Karpas-422 (cell line): ENCODE results near the gene LIPM. TPM values are rescaled to one million over a fixed set of nuclear protein-coding genes. Genes with fewer than 3 reads are reported as not detected.
A peak's percentile ranks its signal among the peaks of the same experiment; 100 is the strongest.

ENCODE experiments used
- DNase-seq: peaks from one replicate; pipeline ENCODE4 v3.0.0-alpha.2; 2015
- H2AFZ ChIP-seq: fragments of 200-600 bp; sonication (generic); 2 replicates; pipeline ENCODE4 v1.6.1; 2014; ENCODE audit warnings: antibody characterized with exemption, low read length, mixed read lengths
- H3K27ac ChIP-seq: fragments of 200-600 bp; sonication (generic); 2 replicates; pipeline ENCODE4 v1.5.1; 2014; ENCODE audit warnings: mild to moderate bottlenecking, low read length, moderate library complexity
- H3K27me3 ChIP-seq: fragments of 200-600 bp; sonication (generic); 2 replicates; pipeline ENCODE4 v1.6.1; 2014; ENCODE audit warnings: low read length, mixed read lengths
- H3K36me3 ChIP-seq: fragments of 200-600 bp; sonication (generic); 2 replicates; pipeline ENCODE4 v1.6.1; 2014; ENCODE audit warnings: low read length, mixed read lengths; ENCODE audit not compliant: insufficient read depth
- H3K4me1 ChIP-seq: fragments of 200-600 bp; sonication (generic); 2 replicates; pipeline ENCODE4 v1.6.1; 2014; ENCODE audit warnings: mild to moderate bottlenecking, low read length, mixed read lengths
- H3K4me2 ChIP-seq: fragments of 200-600 bp; sonication (generic); 2 replicates; pipeline ENCODE4 v1.6.1; 2014; ENCODE audit warnings: low read length, low read depth, mild to moderate bottlenecking; ENCODE audit not compliant: poor library complexity, severe bottlenecking
- H3K4me3 ChIP-seq: fragments of 200-600 bp; sonication (generic); 2 replicates; pipeline ENCODE4 v1.5.1; 2014; ENCODE audit warnings: mild to moderate bottlenecking, antibody characterized with exemption, low read length, mixed read lengths
- H3K79me2 ChIP-seq: fragments of 200-600 bp; sonication (generic); 2 replicates; pipeline ENCODE4 v1.6.1; 2014; ENCODE audit warnings: mild to moderate bottlenecking, low read length, mixed read lengths
- H3K9ac ChIP-seq: fragments of 200-600 bp; sonication (generic); 2 replicates; pipeline ENCODE4 v1.6.0; 2014; ENCODE audit warnings: low read length
- H3K9me2 ChIP-seq: fragments of 200-600 bp; sonication (generic), shearing (Covaris generic); replicated peaks from 2 replicates; pipeline ENCODE4 v1.6.0; 2014; ENCODE audit warnings: mild to moderate bottlenecking, low read length, moderate library complexity; ENCODE audit not compliant: insufficient read depth
- H3K9me3 ChIP-seq: fragments of 300-700, 200-600 bp; sonication (generic); 2 replicates; pipeline ENCODE4 v1.6.1; 2014; ENCODE audit warnings: low read length, mixed read lengths
- H4K20me1 ChIP-seq: fragments of 200-600 bp; sonication (generic); 2 replicates; pipeline ENCODE4 v1.6.1; 2014; ENCODE audit warnings: mild to moderate bottlenecking, antibody characterized with exemption, low read length, low read depth; ENCODE audit not compliant: insufficient read depth
- total RNA-seq: library from RNA; depleted of rRNA; stranded (reverse); fragments of >200 nt; shearing (Covaris generic); gene quantifications from 2 replicates; pipeline ENCODE4 v1.2.3, GENCODE V29; 2014; ENCODE audit warnings: low replicate concordance

LIPM gene
- total RNA-seq, 1 experiment from 2014 or later, result not detected

DNA sequence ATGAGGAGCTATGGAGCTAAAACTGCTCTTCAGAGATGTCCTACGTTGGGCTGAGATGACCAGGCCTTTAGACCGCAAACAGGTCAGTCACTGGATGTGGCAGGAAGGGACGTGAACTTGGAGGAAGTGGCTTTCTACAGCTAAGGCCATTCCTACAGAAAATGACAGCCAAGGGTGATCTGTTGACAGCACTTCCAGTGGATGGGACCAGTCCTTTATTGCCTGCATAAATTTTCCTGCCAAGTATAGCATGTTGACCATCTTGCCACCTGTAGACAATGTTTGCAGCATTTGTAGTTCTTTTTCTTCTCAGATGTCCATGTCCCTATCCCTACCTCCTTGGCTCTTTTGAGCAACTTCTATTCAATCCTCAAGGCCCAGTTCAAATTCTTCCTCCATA, 3.4 kb downstream of the LIPM start:
- H3K4me1 ChIP-seq, result no peaks in the 10 kb centered on the region
- DNase-seq, result no peak

DNA sequence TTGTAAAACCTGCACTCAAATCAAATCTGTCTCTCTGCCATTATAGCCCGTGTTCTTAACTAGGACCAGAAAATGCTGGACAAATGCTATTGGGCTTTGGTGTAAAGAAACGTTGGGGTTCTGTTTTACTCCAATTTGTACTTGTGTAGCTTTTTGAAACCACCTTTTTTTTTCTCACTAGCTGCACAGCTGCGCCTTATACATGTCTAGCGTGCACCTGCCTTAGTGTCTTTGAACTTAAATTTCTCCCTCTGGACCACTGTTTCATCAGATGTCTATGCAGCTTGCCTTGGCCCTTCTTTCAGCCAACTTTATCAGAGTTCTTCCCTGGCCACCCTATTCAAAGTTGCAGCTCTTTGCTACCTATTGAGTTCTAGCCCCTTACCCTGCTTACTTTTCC, 7.1 kb downstream of the LIPM start:
- no peak overlapping the region for H3K4me3 ChIP-seq
- no peaks in the 10 kb centered on the region for H3K9me3 ChIP-seq
- H3K27me3 ChIP-seq, result no peaks in the 10 kb centered on the region
- no peak overlapping the region for H3K9ac ChIP-seq
- no peaks in the 10 kb centered on the region for H3K79me2 ChIP-seq
- H3K36me3 ChIP-seq, result no peaks in the 10 kb centered on the region
- no peak overlapping the region for H3K4me2 ChIP-seq
- H3K4me1 ChIP-seq, result no peaks in the 10 kb centered on the region; the same call in 1 of the 2 replicates
- no peak overlapping the region for H3K27ac ChIP-seq
- no peak overlapping the region for H2AFZ ChIP-seq
- no peaks in the 10 kb centered on the region for H3K9me2 ChIP-seq
- no peaks in the 10 kb centered on the region for H4K20me1 ChIP-seq
- no peak for DNase-seq

More for the DNA sequence above, 3.4 kb downstream of the LIPM start:
- H3K27me3 ChIP-seq, result no peaks in the 10 kb centered on the region
- no peaks in the 10 kb centered on the region for H3K9me3 ChIP-seq
- H3K36me3 ChIP-seq, result no peaks in the 10 kb centered on the region
- no peak overlapping the region for H3K4me3 ChIP-seq
- H3K79me2 ChIP-seq, result no peaks in the 10 kb centered on the region
- no peak overlapping the region for H3K4me2 ChIP-seq
- H3K9me2 ChIP-seq, result no peaks in the 10 kb centered on the region
- no peak overlapping the region for H3K9ac ChIP-seq
- no peaks in the 10 kb centered on the region for H4K20me1 ChIP-seq
- no peak overlapping the region for H2AFZ ChIP-seq
- H3K27ac ChIP-seq, result no peak overlapping the region

DNA sequence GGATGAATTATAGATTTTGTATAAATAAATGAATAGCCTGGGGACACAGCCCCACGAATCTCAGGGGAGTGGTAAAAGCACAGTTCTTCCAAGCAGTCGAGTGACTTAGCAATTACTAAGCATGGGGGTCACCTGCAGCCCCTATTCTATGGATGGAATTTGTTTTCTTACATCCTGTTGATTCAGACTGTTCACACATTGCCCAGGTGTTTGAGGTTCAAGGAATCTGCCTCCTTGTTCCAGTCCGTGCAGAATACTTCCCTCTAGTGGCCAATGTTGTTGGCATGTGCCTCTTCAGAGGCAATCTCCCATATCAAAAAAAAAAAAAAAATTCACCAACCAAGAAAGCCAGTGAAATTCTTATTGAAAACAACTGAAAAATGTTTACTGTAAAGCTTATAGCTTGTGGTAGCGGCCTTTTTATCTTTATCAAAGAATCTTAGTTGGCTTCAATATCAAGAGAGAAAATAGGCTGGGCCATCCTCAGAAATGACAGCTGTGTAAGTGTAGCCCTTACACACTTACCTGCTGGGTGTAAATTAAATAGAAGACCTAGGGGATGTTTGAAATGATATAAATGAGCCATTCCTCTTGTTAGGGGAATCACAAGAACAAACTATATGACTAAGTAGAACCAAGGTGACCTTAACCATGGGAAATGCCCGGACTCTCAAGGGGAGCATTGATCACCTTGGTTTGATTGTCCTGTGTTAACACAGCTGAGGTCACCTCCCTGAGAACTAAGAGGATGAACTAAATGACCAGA, 7.8 kb downstream of the LIPM start:
- no peaks in the 10 kb centered on the region for H3K9me2 ChIP-seq
- no peaks in the 10 kb centered on the region for H3K9me3 ChIP-seq
- H3K36me3 ChIP-seq, result no peaks in the 10 kb centered on the region
- no peaks in the 10 kb centered on the region; the same call in 1 of the 2 replicates for H3K4me1 ChIP-seq
- no peak overlapping the region for H3K9ac ChIP-seq
- no peak overlapping the region for H3K27ac ChIP-seq
- no peak overlapping the region for H3K4me3 ChIP-seq
- H4K20me1 ChIP-seq, result no peaks in the 10 kb centered on the region
- no peaks in the 10 kb centered on the region for H3K27me3 ChIP-seq
- no peak overlapping the region for H2AFZ ChIP-seq
- no peaks in the 10 kb centered on the region for H3K79me2 ChIP-seq
- no peak overlapping the region for H3K4me2 ChIP-seq
- DNase-seq, result peak; percentile 68

DNA sequence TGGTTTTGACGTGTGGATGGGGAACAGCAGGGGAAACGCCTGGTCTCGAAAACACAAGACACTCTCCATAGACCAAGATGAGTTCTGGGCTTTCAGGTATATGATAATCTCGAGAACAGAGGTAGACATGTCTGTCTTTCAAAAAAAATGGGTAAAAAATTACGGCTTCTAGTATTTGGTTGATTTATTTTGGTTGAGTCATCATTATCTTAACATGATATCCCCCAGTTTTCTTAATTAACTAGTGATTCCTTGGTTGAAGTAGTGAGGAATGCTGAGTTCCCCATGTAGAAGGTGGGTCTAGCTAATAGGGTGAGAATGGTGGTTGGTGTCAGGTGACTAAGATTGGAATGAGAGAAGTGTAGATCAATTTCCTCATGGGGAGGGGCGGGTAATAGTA, 10.7 kb downstream of the LIPM start:
- H3K27ac ChIP-seq, result no peak overlapping the region
- no peak overlapping the region for H2AFZ ChIP-seq

DNA sequence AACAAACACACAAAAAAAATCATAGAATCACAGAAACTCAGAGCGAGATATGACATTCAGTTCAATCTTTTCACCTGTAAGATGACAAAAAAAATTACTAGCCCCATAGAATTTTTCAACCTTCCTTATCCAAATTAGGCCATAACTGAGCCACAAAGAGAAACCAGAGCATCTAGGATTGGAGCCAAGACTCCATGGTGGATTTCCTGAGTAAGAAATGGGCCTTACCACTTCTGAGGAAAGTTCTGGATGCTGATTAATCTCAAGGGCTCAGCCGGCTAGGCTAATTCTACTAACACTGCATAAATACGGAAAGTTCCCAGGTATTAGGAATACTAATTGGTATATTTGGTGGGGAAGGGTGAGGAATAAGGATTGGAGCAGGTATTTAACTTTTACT, 16.8 kb downstream of the LIPM start:
- Histone ChIP-seq H3K9ac (no peak overlapping the region), H2AFZ (no peak overlapping the region), H3K36me3 (no peaks in the 10 kb centered on the region), H3K4me3 (no peak overlapping the region), H3K27ac (no peak overlapping the region), H4K20me1 (no peaks in the 10 kb centered on the region), H3K4me2 (no peak overlapping the region), H3K9me2 (no peaks in the 10 kb centered on the region), H3K4me1 (no peaks in the 10 kb centered on the region), H3K79me2 (no peaks in the 10 kb centered on the region), H3K27me3 (no peaks in the 10 kb centered on the region), H3K9me3 (no peaks in the 10 kb centered on the region)
- no peak for DNase-seq

More for the DNA sequence above, 10.7 kb downstream of the LIPM start:
- Histone ChIP-seq H3K9ac (no peak overlapping the region), H4K20me1 (no peaks in the 10 kb centered on the region), H3K4me1 (no peaks in the 10 kb centered on the region; the same call in 1 of the 2 replicates), H3K4me2 (no peak overlapping the region), H3K36me3 (no peaks in the 10 kb centered on the region), H3K27me3 (no peaks in the 10 kb centered on the region), H3K79me2 (no peaks in the 10 kb centered on the region), H3K9me2 (no peaks in the 10 kb centered on the region), H3K4me3 (no peak overlapping the region), H3K9me3 (no peaks in the 10 kb centered on the region)
- DNase-seq, result no peak

DNA sequence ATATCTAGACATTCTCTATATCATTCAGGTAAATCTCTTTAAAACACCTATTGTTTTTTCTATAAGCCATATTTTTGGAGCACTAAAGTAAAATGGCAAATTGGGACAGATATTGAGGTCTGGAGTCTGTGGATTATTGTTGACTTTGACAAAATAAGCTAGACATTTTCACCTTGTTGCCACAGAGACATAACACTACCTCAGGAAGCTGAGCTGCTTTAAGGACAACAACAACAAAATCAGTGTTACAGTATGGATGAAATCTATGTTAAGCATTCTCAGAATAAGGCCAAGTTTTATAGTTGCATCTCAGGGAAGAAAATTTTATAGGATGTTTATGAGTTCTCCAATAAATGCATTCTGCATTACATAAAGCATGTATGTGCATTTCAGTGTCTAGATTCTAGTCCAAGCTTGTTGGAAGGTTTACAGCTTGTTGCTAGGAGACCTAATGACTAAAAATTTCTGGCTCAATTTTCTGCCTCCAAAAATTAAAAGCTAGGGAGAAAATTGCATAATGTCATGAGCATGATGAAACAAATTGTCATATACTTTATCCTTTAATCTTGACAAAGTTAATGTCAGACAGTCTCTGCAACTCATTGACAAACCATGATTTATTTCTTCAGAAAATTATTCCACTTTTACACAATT, 18.3 kb downstream of the LIPM start:
- Histone ChIP-seq H3K36me3 (no peaks in the 10 kb centered on the region), H3K9me3 (no peaks in the 10 kb centered on the region)

DNA sequence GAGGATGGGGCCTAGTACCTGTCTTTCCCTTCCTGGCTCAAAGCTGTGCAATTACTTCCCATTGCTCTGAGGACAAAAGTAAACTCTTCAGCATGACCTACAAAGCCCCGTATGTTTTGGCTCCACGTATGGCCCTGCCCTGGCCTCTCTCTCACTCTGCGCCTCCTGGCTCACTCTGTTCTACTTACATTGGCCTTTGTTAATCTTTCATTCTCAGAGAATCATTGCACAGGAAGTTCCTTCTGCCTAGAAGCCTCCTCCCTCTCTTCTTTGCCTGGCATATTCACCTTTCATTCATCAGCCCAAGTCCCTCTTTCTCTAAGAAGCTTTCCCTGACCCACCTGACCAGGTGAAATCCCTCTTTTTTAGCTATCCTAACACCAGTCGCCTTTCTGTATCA, 23.9 kb downstream of the LIPM start:
- Histone ChIP-seq H3K9me3 (no peaks in the 10 kb centered on the region), H3K36me3 (no peaks in the 10 kb centered on the region), H3K4me3 (no peak overlapping the region), H2AFZ (no peak overlapping the region), H3K27me3 (no peaks in the 10 kb centered on the region), H3K4me1 (no peaks in the 10 kb centered on the region), H4K20me1 (no peaks in the 10 kb centered on the region), H3K79me2 (no peaks in the 10 kb centered on the region), H3K9ac (no peak overlapping the region), H3K9me2 (no peaks in the 10 kb centered on the region), H3K4me2 (no peak overlapping the region), H3K27ac (no peak overlapping the region)
- DNase-seq, result no peak

More for the DNA sequence above, 18.3 kb downstream of the LIPM start:
- Histone ChIP-seq H3K9me2 (no peaks in the 10 kb centered on the region), H3K27ac (no peak overlapping the region), H3K27me3 (no peaks in the 10 kb centered on the region), H3K9ac (no peak overlapping the region), H3K4me1 (no peaks in the 10 kb centered on the region), H3K4me3 (no peak overlapping the region), H3K4me2 (no peak overlapping the region), H3K79me2 (no peaks in the 10 kb centered on the region), H2AFZ (no peak overlapping the region), H4K20me1 (no peaks in the 10 kb centered on the region)
- DNase-seq, result no peak

DNA sequence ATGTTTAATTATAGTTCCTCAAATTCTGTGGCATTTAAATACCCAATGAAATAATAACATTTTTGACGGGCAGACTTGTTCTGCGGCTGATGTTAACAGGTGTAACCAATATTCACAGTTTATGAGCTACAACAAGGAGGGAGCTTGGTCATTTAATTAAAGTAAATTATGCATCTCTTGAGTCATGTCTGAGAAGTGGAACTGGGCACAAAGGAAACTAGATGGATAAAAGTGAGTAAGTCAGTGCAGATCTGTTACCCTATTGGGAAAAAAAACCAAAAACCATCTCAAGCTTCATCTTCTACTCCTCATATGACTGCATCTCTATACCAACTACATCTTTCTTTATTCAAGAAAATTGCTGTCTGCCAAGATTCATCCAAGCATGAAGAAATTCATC, 25.1 kb downstream of the LIPM start:
- Histone ChIP-seq H3K79me2 (no peaks in the 10 kb centered on the region), H3K27me3 (no peaks in the 10 kb centered on the region), H3K27ac (no peak overlapping the region), H3K4me3 (no peak overlapping the region), H4K20me1 (no peaks in the 10 kb centered on the region), H3K4me2 (no peak overlapping the region), H3K4me1 (peaks cover 2% of the 10 kb centered on the region), H2AFZ (no peak overlapping the region), H3K9me2 (no peaks in the 10 kb centered on the region), H3K9ac (no peak overlapping the region), H3K36me3 (no peaks in the 10 kb centered on the region), H3K9me3 (no peaks in the 10 kb centered on the region)
- DNase-seq, result no peak
